ENCODE data around the gene EGFL8.

DNA sequence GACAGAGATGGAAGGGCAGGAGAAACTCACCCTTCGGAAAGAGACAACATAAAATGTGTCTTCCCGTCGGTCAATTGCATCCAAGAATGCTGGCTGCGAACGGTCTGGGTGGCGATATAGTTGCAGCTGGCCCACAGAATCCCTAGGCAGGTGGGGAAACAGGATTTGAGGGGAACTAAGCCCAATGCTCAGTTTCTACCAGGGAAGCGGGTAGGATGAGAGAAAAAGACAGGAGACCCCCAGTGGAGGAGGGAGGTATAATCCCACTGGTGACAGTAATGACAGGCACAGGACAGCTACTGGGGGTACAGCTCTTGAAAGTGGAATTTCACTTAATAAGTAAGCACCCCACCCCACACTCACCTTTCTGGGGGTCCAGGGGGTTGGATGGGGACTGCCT lies 47.7 kb upstream of the EGFL8 start:
- TF ChIP-seq EZH2 (IDR thresholded peaks at IDR 0.05; ENCODE audit: insufficient read depth, poor library complexity, severe bottlenecking) (no peak), EZH2phosphoT487 (IDR thresholded peaks at IDR 0.05; ENCODE audit: insufficient read depth, low read depth) (no peak)
